Activated naive CD4-positive, alpha-beta T cell treated with anti-CD3 and anti-CD28 coated beads for 36 hours (primary cell): ENCODE measurements around the gene CCDC197. TPM values are rescaled to one million over a fixed set of nuclear protein-coding genes. Genes with fewer than 3 reads are reported as not detected.

Experiments
- CTCF ChIA-PET: fragments of 350-600 bp; sonication (Branson Sonifier 250); formaldehyde crosslinking; loops from one replicate; lab custom pipeline; 2021; ENCODE audit warnings: antibody characterized with exemption; lab: Charles Lee
- DNase-seq: peaks from one replicate; pipeline ENCODE4 v3.0.0-alpha.2; 2020
- H3K27ac Mint-ChIP-seq: one replicate; pipeline ENCODE4 v1.8.0; 2021; ENCODE audit warnings: mild to moderate bottlenecking, mixed read lengths
- H3K27me3 Mint-ChIP-seq: one replicate; pipeline ENCODE4 v1.8.0; 2021; ENCODE audit warnings: low read depth, mixed read lengths
- H3K36me3 Mint-ChIP-seq: one replicate; pipeline ENCODE4 v1.8.0; 2021; ENCODE audit warnings: low read depth, mixed read lengths
- H3K4me1 Mint-ChIP-seq: one replicate; pipeline ENCODE4 v1.8.0; 2021; ENCODE audit warnings: low read depth, mixed read lengths
- H3K4me3 Mint-ChIP-seq: one replicate; pipeline ENCODE4 v1.8.0; 2021; ENCODE audit warnings: mild to moderate bottlenecking, moderate library complexity, mixed read lengths
- H3K9me3 Mint-ChIP-seq: one replicate; pipeline ENCODE4 v1.8.0; 2021; ENCODE audit warnings: mixed read lengths
- intact Hi-C: fragments of 100-400 bp; cut with micrococcal nuclease; formaldehyde crosslinking; loops from one replicate; pipeline ENCODE4 v1.15.1; 2023
- total RNA-seq, 2 experiments: library from RNA; stranded (reverse); gene quantifications; one replicate each; pipeline ENCODE4 v1.2.3, GENCODE V29; 2021

The CCDC197 gene
- total RNA-seq, 2 experiments from 2014 or later, result not detected

DNA sequence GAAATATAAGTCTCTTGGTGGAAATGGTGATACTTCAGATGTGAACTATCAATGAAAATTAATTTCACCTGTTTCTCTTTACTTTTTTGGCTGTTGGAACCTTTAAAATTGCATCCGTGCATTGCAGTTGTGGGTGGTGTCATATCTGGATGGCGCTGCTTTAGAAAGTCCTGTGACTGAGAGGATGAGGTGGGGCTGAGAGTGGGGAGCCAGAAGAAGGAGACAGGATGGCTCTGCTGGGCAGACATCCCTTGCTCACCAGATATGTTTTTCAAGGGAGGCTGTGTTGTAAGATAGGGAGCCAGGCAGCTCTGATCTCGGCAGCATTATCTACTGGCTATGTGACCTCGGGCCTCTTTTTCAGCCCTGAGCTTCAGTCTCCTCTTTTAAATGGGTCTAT is 33.4 kb upstream of the CCDC197 start:
- no peaks in the 10 kb centered on the region for H3K27me3 Mint-ChIP-seq
- no peak overlapping the region for H3K4me3 Mint-ChIP-seq
- H3K4me1 Mint-ChIP-seq, result peaks cover 64% of the 10 kb centered on the region
- H3K9me3 Mint-ChIP-seq, result peaks cover 3% of the 10 kb centered on the region
- CTCF ChIA-PET, result interaction anchor here (1.0 to 13.8 kb wide), 3 partner anchors 9 to 23 kb away, joined by 3 to 316 read pairs (median 6); no protein-coding TSS in a partner anchor
- intact Hi-C loops, result loop anchor here (5.0 kb wide), 3 partner anchors 199 to 756 kb away; partner anchors contain the start of genes GON7 and UBR7
- no peaks in the 10 kb centered on the region for H3K36me3 Mint-ChIP-seq
- no peak for DNase-seq
- H3K27ac Mint-ChIP-seq, result peak overlapping the region; percentile 86

DNA sequence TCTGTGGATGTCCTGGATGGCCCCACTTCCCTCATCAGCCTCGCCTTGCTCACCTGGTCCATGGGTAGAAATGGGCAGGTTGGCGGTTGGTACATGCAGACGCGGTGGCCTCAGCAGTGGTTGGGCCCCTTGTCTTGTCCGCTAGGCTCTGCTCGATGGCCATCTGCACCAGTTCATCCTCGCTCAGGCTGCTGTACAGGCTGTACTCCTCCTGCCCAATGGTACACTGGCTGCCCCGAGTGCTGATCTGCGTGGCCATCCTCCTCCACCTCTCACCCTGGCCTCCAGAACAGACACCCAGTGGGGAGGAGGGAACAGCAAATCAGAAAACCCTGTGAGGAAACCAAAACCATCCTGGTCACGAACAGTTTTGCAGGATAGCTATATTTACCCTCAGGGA is 32.8 kb upstream of the CCDC197 start:
- CTCF ChIA-PET, result interaction anchor here (0.6 to 13.8 kb wide), 3 partner anchors 9 to 47 kb away, joined by 3 to 316 read pairs (median 3); no protein-coding TSS in a partner anchor
- H3K27ac Mint-ChIP-seq, result no peak overlapping the region
- peaks cover 3% of the 10 kb centered on the region for H3K9me3 Mint-ChIP-seq
- peaks cover 2% of the 10 kb centered on the region for H3K27me3 Mint-ChIP-seq
- peaks cover 62% of the 10 kb centered on the region for H3K4me1 Mint-ChIP-seq
- no peak for DNase-seq
- H3K4me3 Mint-ChIP-seq, result no peak overlapping the region
- H3K36me3 Mint-ChIP-seq, result no peaks in the 10 kb centered on the region
- intact Hi-C loops, result loop anchor here (5.0 kb wide), 3 partner anchors 198 to 757 kb away; partner anchors contain the start of genes GON7 and UBR7

DNA sequence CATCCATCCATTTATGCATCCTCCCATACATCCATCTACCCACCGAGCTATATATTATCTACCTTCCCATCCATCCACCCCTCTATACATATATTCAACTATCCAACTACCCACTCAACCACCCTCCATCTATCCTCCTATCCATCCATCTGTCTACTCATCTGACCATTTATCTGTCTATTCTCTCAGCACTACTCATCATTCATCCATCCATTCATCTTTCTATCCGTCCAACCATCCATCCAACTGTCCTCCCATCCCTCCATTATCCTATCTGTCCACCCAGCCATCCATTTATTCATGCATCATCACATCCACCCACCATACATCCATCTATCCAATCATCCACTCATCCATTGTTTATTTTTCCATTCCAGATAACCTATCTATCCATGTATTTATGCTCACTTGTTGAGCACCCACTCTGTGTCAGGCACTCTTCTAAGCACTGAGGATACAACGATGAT is 32.2 kb upstream of the CCDC197 start:
- Mint-ChIP-seq H3K4me3 (no peak overlapping the region), H3K36me3 (no peaks in the 10 kb centered on the region), H3K4me1 (peaks cover 56% of the 10 kb centered on the region), H3K27ac (no peak overlapping the region), H3K27me3 (peaks cover 2% of the 10 kb centered on the region), H3K9me3 (peaks cover 3% of the 10 kb centered on the region)
- no peak for DNase-seq
- intact Hi-C loops, result loop anchor here (5.0 kb wide), 3 partner anchors 197 to 758 kb away; partner anchors contain the start of genes GON7 and UBR7
- CTCF ChIA-PET, result interaction anchor here (0.6 to 13.8 kb wide), 3 partner anchors 10 to 46 kb away, joined by 3 to 316 read pairs (median 3); no protein-coding TSS in a partner anchor

DNA sequence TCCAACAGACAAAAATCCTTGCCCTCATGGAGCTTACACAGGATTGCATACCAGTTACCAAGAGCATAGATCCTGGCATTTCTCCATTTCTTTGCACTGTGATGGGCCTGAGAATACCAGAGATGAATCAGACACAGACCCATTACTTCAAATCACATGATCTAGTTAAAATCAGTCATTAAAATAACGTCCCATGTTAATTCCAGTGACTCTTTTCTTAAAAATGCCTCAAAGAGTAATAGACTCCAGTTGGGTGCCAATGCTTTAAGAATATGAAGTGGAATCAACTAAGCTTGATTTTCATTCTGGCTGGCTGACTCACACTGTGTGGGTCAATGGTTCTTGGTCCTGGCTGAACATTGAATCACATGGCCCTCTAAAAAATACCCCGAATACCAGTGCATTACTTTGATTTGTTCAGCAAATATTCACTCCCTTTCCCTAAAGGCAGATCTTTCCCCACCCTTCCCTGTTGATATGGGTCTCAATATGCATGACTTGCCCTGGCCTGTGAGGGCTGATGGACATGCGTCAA is 31.7 kb upstream of the CCDC197 start:
- Mint-ChIP-seq H3K9me3 (peaks cover 3% of the 10 kb centered on the region), H3K4me3 (no peak overlapping the region), H3K36me3 (no peaks in the 10 kb centered on the region), H3K4me1 (peaks cover 55% of the 10 kb centered on the region), H3K27me3 (peaks cover 2% of the 10 kb centered on the region), H3K27ac (no peak overlapping the region)
- CTCF ChIA-PET, result interaction anchor here (13.8 kb wide), 1 partner anchor 24 kb away, joined by 316 read pairs; no protein-coding TSS in a partner anchor
- intact Hi-C loops, result no loop called here
- DNase-seq, result no peak

DNA sequence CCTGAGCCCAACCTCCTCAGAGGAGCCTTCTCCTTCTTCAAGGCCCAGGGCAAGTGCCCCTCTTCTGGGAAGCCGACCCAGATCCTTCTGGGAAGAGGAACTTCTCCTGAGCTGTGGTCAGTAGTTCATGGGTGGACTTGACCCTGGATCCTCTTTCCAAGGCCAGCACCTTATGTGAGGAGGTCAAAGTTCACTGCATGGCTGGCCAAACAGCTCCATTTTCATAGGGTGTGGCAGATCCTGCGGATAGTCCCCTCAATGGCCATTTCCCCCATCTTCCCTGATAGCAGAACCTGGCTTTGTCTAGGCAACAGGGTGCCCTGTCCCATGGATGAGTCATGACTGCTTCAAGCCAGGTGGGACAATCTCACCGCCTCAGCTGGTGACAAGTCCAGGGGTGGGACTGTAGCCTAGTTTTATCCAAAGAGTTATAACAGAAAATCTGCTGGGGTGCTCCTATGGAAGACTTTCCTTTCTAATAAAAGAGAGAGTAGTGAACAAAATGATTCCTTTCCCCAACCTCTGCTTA is 31.1 kb upstream of the CCDC197 start:
- no peak for DNase-seq
- intact Hi-C loops, result no loop called here
- Mint-ChIP-seq H3K27ac (no peak overlapping the region), H3K36me3 (no peaks in the 10 kb centered on the region), H3K9me3 (peaks cover 3% of the 10 kb centered on the region), H3K27me3 (peaks cover 2% of the 10 kb centered on the region), H3K4me3 (no peak overlapping the region), H3K4me1 (peaks cover 57% of the 10 kb centered on the region)
- CTCF ChIA-PET, result interaction anchor here (0.6 to 13.8 kb wide), 2 partner anchors 25 to 84 kb away, joined by 4 to 316 read pairs; no protein-coding TSS in a partner anchor

- no peak for DNase-seq
- peaks cover 3% of the 10 kb centered on the region for H3K9me3 Mint-ChIP-seq
- H3K4me3 Mint-ChIP-seq, result no peak overlapping the region
- H3K27me3 Mint-ChIP-seq, result peaks cover 2% of the 10 kb centered on the region
- H3K27ac Mint-ChIP-seq, result no peak overlapping the region
- peaks cover 55% of the 10 kb centered on the region for H3K4me1 Mint-ChIP-seq
- CTCF ChIA-PET, result interaction anchor here (0.6 to 13.8 kb wide), 11 partner anchors 8 to 175 kb away, joined by 3 to 316 read pairs (median 4); partner anchors contain the start of gene ASB2
- no peaks in the 10 kb centered on the region for H3K36me3 Mint-ChIP-seq
- intact Hi-C loops, result no loop called here
Measured at GRCh38 chr14:93967637-93968250, 29.4 kb upstream of the CCDC197 start.

GRCh38 chr14:93969082-93969828 is 27.8 kb upstream of the CCDC197 start:
- H3K27me3 Mint-ChIP-seq, result peaks cover 2% of the 10 kb centered on the region
- DNase-seq, result no peak
- peaks cover 49% of the 10 kb centered on the region for H3K4me1 Mint-ChIP-seq
- CTCF ChIA-PET, result interaction anchor here (0.6 to 13.8 kb wide), 8 partner anchors 9 to 33 kb away, joined by 3 to 316 read pairs (median 14); no protein-coding TSS in a partner anchor
- no peak overlapping the region for H3K27ac Mint-ChIP-seq
- peaks cover 3% of the 10 kb centered on the region for H3K9me3 Mint-ChIP-seq
- intact Hi-C loops, result no loop called here
- no peaks in the 10 kb centered on the region for H3K36me3 Mint-ChIP-seq
- no peak overlapping the region for H3K4me3 Mint-ChIP-seq

DNA sequence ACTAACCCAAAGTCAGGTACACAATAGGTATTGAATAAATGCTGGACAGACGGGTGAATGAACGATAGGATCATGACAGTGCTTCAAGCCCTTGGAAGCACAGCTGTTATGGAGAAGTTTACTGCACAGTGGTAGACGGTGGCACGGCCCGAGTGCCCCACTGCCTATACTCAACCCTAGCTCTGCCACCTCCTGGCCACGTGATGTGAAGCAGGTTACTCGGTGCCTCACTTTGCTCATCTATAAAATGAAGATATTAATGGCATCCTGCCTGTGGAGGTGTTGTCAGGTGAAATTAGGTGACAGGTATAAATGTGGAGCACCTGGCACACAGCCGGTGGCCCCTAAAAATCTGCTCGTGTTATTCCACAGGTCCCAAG is 26.5 kb upstream of the CCDC197 start:
- Mint-ChIP-seq H3K9me3 (no peaks in the 10 kb centered on the region), H3K27ac (peak overlapping the region; percentile 85), H3K4me1 (peaks cover 47% of the 10 kb centered on the region), H3K4me3 (peak overlapping the region; percentile 71), H3K36me3 (no peaks in the 10 kb centered on the region), H3K27me3 (peaks cover 2% of the 10 kb centered on the region)
- intact Hi-C loops, result loop anchor here (1.0 to 10.0 kb wide), 3 partner anchors 16 to 1294 kb away; no protein-coding TSS in a partner anchor
- peak; percentile 84 for DNase-seq
- CTCF ChIA-PET, result interaction anchor here (0.5 to 13.8 kb wide), 16 partner anchors 8 to 237 kb away, joined by 3 to 316 read pairs (median 4); no protein-coding TSS in a partner anchor

DNA sequence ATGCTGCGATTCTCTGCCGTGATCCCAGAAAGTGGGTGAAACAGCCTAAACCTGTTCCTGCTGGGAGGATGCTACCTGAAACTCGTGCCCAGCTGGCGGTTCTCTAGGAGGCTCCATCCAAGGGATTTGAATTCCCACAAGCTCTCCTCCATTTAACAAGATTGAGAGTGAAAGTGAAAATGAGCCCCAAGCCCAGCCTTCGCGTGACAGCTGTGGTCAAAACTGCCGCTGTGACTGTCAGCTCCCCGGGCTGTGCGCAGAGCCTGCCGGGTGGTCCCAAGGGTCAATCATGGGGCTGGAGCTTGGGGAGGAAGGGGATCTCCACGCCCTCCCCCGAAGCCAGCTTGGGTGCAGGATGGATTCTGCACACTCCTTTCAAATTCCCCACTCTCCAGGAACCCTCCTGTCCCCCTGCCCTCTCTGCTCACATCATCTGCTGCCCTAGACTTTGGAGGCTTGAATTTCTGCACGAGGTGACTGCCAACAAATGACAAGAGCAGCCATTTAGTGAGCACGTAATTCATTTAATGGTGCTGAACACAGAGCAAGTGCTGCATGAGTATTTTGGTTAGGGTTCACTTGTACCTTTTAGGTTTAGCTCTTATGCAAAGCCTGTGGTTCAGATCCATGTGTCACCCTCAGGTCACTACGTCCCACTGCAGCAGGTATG is 26.0 kb upstream of the CCDC197 start:
- Mint-ChIP-seq H3K36me3 (no peaks in the 10 kb centered on the region), H3K9me3 (no peaks in the 10 kb centered on the region), H3K4me1 (peaks cover 51% of the 10 kb centered on the region), H3K4me3 (peak overlapping the region; percentile 71), H3K27me3 (peaks cover 2% of the 10 kb centered on the region), H3K27ac (peak overlapping the region; percentile 85)
- DNase-seq, result peak; percentile 77
- intact Hi-C loops, result loop anchor here (1.0 to 10.0 kb wide), 5 partner anchors 12 to 1294 kb away; no protein-coding TSS in a partner anchor
- CTCF ChIA-PET, result interaction anchor here (0.5 to 13.8 kb wide), 16 partner anchors 9 to 237 kb away, joined by 3 to 316 read pairs (median 4); partner anchors contain the start of gene CCDC197

DNA sequence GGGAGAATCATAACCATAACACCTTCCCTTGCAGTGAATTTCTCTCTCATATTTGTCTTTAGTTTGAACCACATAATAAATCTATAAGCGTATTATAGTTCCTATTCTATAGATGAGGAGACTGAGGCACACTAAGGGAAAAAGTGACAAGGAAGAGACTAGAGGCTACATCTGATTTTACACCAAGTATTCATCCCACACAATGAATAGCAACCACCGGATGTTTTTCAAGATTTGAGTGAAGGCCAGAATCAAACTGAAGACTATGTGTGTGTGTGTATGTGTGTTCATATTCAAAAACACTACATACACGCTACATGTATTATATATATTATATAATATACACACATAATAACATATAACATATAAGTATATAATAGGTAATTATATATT is 25.5 kb upstream of the CCDC197 start:
- Mint-ChIP-seq H3K27ac (peak overlapping the region; percentile 85), H3K4me1 (peaks cover 55% of the 10 kb centered on the region), H3K36me3 (peaks cover 1% of the 10 kb centered on the region), H3K4me3 (peak overlapping the region; percentile 71), H3K9me3 (peaks cover under 1% of the 10 kb centered on the region), H3K27me3 (peaks cover 2% of the 10 kb centered on the region)
- intact Hi-C loops, result loop anchor here (1.0 to 10.0 kb wide), 4 partner anchors 12 to 1293 kb away; no protein-coding TSS in a partner anchor
- CTCF ChIA-PET, result interaction anchor here (0.7 to 13.8 kb wide), 10 partner anchors 12 to 165 kb away, joined by 3 to 316 read pairs (median 5); partner anchors contain the start of gene CCDC197
- DNase-seq, result no peak
